Muscle layer of duodenum (tissue), 2 donors: ENCODE data around the gene IL12B.
"Not testable (repeated sequence)": the region's sequence is repeated elsewhere in the genome, so short reads cannot be mapped to it uniquely, and the experiment has no call there.

Source experiments
- H3K27ac ChIP-seq: one replicate; pipeline ENCODE4 v1.7.0; 2013; ENCODE audit warnings: mild to moderate bottlenecking, low read length
- H3K27me3 ChIP-seq: one replicate; pipeline ENCODE4 v1.7.0; 2013; ENCODE audit warnings: low read depth, mild to moderate bottlenecking, control low read depth, low read length
- H3K36me3 ChIP-seq, 2 donors: one replicate each; pipeline ENCODE4 v1.7.0; 2013; ENCODE audit warnings: low read length in 2 of 2, control low read depth in 1 of 2, mild to moderate bottlenecking in 1 of 2; ENCODE audit not compliant: insufficient read depth in 2 of 2, control insufficient read depth in 1 of 2
- H3K4me1 ChIP-seq, 2 donors: one replicate each; pipeline ENCODE4 v1.7.0; 2013; ENCODE audit warnings: low read length in 2 of 2, mild to moderate bottlenecking in 2 of 2, control low read depth in 1 of 2, moderate library complexity in 1 of 2; ENCODE audit not compliant: insufficient read depth in 2 of 2, control insufficient read depth in 1 of 2
- H3K4me3 ChIP-seq, 2 donors: one replicate each; pipeline ENCODE4 v1.7.0; 2013; ENCODE audit warnings: low read length in 2 of 2, low read depth in 1 of 2, mild to moderate bottlenecking in 1 of 2
- H3K9me3 ChIP-seq, 2 donors: one replicate each; pipeline ENCODE4 v1.7.0; 2013; ENCODE audit warnings: low read length in 2 of 2, control low read depth in 1 of 2, mild to moderate bottlenecking in 1 of 2; ENCODE audit not compliant: control insufficient read depth in 1 of 2
- donor health status: healthy.

The IL12B gene

DNA sequence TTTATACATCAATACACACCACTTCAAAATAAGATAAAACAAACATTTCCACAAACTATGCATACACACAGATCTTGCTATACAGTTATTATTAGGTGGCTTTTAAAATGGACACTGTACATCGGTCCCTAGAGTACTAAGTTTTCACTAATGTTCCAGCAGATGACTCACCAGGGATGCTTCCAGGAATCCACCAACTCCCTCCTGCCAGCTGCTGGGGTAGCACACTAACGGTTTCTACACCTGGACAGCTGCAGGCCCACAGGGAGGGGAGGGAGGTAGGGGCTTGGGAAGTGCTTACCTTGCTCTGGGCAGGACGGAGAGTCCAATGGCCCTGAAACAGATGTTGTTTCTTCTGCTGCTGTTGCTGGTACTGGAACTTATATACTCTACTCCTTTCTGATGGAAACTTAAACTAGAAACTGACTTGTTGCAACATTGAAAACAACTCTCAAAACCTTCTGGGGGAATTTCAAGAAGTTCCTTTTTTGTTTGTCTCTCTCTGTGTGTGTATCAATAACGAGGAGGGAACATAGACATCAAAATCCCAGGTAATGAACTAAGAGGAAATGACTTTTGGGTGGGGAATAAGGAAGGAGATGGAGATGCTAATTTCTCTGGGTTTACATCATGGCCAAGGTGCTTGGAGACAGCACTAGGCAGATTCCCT, at the start of gene IL12B:
IL12B (minus strand) TSS at position 357 of the 670 bp plus-strand sequence. CDS start 3,705 bp downstream, outside the sequence.
- Histone ChIP-seq H3K4me1 (peaks cover 0 to 10% of the 10 kb centered on the region in 2 donors), H3K27ac (no peak within 1 kb of the TSS), H3K9me3 (no peaks in the 10 kb centered on the region), H3K27me3 (peaks cover 7% of the 10 kb centered on the region), H3K4me3 (peak within 1 kb of the TSS in 1 of 2 donors; percentile 49), H3K36me3 (no peaks in the 10 kb centered on the region)

DNA sequence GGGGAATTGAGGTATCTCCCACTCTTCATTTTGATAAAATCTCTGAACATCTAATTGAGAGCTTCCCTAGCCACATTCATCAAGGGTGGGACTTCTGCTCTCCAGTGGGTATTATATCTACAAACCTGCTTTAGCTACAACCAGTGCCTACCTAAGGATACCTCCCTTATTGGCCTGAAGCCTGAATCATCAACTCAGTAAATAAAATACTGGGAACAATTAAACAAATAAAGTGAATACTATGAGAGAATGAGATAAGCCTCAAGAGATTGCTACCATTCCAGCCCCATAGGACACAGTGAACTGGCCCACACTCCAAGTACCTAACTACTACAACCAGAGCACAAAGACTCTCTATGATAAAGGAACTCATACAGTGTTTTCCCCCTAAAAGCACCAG, 47.4 kb upstream of the IL12B start:
- H3K27ac ChIP-seq, result no peak overlapping the region
- H3K27me3 ChIP-seq, result no peaks in the 10 kb centered on the region
- H3K4me1 ChIP-seq, result no peaks in the 10 kb centered on the region
- no peak overlapping the region for H3K4me3 ChIP-seq
- H3K36me3 ChIP-seq, result no peaks in the 10 kb centered on the region
- H3K9me3 ChIP-seq, result peaks cover 0 to 13% of the 10 kb centered on the region in 2 donors

DNA sequence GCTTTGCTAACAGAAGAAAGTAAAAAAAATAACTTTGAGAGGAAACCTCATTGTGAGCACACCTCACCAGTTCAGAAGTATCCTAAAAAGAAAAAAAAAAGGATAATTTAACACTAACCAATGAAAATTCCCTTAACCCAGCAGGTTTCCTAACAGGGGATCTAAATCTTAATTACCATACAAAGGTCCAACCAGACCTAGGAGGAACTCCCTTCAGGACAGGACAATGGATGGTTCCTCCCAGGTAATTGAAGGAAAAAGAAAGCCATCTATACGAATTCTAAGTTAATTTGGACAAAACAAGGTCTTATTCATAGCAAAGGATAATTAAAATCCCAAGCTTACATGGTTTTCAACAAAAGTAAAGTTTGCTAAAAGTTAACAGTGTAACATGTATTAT, 37.6 kb upstream of the IL12B start:
- H3K4me3 ChIP-seq, H3K27ac ChIP-seq: not testable (repeated sequence)

GRCh38 chr5:159366776-159367175, 36.5 kb upstream of the IL12B start:
- not testable (repeated sequence) for H3K4me1 ChIP-seq, H3K27ac ChIP-seq, H3K4me3 ChIP-seq, H3K36me3 ChIP-seq, H3K27me3 ChIP-seq, H3K9me3 ChIP-seq

More for the DNA sequence above, 37.6 kb upstream of the IL12B start:
- not testable (repeated sequence) for H3K4me1 ChIP-seq, H3K9me3 ChIP-seq, H3K27me3 ChIP-seq, H3K36me3 ChIP-seq

- Histone ChIP-seq H3K4me3 (no peak overlapping the region), H3K9me3 (no peaks in the 10 kb centered on the region), H3K27ac (no peak overlapping the region), H3K27me3 (no peaks in the 10 kb centered on the region), H3K36me3 (no peaks in the 10 kb centered on the region), H3K4me1 (no peaks in the 10 kb centered on the region)
Observed at GRCh38 chr5:159362220-159362619, 31.9 kb upstream of the IL12B start.

DNA sequence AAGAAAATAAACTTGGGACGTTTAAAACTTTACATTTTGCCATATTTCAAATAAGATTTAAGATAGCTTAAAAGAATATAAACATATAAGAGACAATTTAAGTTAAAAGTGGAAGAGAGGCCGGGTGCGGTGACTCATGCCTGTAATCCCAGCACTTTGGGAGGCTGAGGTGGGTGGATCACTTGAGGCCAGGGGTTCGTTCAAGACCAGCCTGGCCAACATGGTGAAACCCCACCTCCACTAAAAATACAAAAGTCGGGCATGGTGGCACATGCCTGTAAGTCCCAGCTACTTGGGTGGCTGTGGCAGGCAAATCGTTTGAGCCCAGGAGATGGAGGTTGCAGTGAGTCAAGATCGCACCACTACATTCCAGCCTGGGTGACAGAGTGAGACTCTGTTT, 29.6 kb upstream of the IL12B start:
- H3K36me3 ChIP-seq, H3K4me1 ChIP-seq, H3K9me3 ChIP-seq, H3K27ac ChIP-seq, H3K27me3 ChIP-seq, H3K4me3 ChIP-seq: not testable (repeated sequence)

DNA sequence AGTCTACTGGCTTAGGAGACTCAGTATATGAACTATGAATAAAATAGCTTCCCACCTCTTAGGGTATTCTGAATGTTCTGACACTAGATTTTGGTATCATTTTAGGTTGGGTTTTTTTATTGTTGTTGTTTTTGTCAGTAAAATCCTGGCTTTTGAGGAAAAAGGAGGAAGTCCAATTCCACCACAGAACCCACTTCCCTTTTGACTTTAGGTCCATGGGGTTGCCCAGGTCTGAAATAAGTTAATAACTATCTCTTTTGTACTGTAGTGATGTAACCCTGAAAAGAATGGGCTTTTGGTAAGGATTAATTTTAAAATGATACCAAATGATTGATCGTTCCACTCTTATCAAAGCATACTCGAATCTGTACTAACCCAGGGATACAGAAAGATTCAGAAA, 29.1 kb upstream of the IL12B start:
- H3K9me3 ChIP-seq, result no peaks in the 10 kb centered on the region
- H3K27me3 ChIP-seq, result no peaks in the 10 kb centered on the region
- no peak overlapping the region for H3K27ac ChIP-seq

GRCh38 chr5:159353661-159354252, 23.5 kb upstream of the IL12B start:
- H3K9me3 ChIP-seq, result no peaks in the 10 kb centered on the region
- H3K36me3 ChIP-seq, result no peaks in the 10 kb centered on the region
- H3K27ac ChIP-seq, result no peak overlapping the region
- H3K4me1 ChIP-seq, result no peaks in the 10 kb centered on the region
- no peaks in the 10 kb centered on the region for H3K27me3 ChIP-seq
- no peak overlapping the region for H3K4me3 ChIP-seq

More for the DNA sequence above, 29.1 kb upstream of the IL12B start:
- no peaks in the 10 kb centered on the region for H3K36me3 ChIP-seq
- no peaks in the 10 kb centered on the region for H3K4me1 ChIP-seq
- H3K4me3 ChIP-seq, result no peak overlapping the region

DNA sequence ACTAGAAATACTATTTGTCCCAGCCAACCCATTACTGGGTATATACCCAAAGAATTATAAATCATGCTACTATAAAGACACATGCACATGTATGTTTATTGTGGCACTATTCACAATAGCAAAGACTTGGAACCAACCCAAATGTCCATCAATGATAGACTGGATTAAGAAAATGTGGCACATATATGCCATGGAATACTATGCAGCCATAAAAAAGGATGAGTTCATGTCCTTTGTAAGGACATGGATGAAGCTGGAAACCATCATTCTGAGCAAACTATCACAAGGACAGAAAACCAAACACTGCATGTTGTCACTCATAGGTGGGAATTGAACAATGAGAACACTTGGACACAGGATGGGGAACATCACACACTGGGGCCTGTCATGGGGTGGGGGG, 20.4 kb upstream of the IL12B start:
- not testable (repeated sequence) for H3K27ac ChIP-seq, H3K4me3 ChIP-seq

DNA sequence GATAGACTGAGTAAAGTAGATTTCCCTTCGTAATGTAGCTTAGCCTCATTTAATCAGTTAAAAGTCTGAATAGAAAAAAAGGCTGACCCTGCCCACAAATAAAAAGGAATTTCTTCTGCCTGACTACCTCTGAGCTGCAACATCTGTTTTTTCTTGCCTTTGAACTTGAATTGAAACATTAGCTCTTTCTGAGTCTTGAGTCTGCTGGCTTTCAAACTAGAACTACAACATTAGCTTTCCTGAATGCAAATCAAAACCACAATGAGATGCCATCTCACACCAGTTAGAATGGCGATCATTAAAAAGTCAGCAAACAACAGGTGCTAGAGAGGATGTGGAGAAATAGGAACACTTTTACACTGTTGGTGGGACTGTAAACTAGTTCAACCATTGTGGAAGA, 19.9 kb upstream of the IL12B start:
- H3K4me3 ChIP-seq, H3K9me3 ChIP-seq, H3K36me3 ChIP-seq, H3K27me3 ChIP-seq, H3K27ac ChIP-seq, H3K4me1 ChIP-seq: not testable (repeated sequence)

More for the DNA sequence above, 20.4 kb upstream of the IL12B start:
- not testable (repeated sequence) for H3K27me3 ChIP-seq, H3K4me1 ChIP-seq, H3K9me3 ChIP-seq, H3K36me3 ChIP-seq

GRCh38 chr5:159345861-159346260, 15.6 kb upstream of the IL12B start:
- Histone ChIP-seq H3K27me3 (no peaks in the 10 kb centered on the region), H3K4me1 (no peaks in the 10 kb centered on the region), H3K4me3 (no peak overlapping the region), H3K9me3 (peaks cover 0 to 14% of the 10 kb centered on the region in 2 donors), H3K36me3 (no peaks in the 10 kb centered on the region), H3K27ac (no peak overlapping the region)

GRCh38 chr5:159345336-159345735, 15.0 kb upstream of the IL12B start:
- Histone ChIP-seq H3K36me3 (no peaks in the 10 kb centered on the region), H3K9me3 (peaks cover 0 to 14% of the 10 kb centered on the region in 2 donors), H3K4me1 (no peaks in the 10 kb centered on the region), H3K4me3 (no peak overlapping the region), H3K27me3 (no peaks in the 10 kb centered on the region), H3K27ac (no peak overlapping the region)
